Upper lobe of left lung (tissue), 4 donors: ENCODE measurements around the gene SLCO1A2.

Source experiments
- POLR2AphosphoS5 ChIP-seq, 2 donors: sonication (generic); formaldehyde crosslinking; IDR thresholded peaks; one replicate each; pipeline ENCODE4 v1.5.1; 2017; ENCODE audit warnings: antibody characterized with exemption in 2 of 2
- TF ChIP-seq, protein P1 (sequence below), 6 experiments: fragments of 450-650 bp in 4 of 6; fragments of 200-600 bp in 2 of 6; sonication (generic) in 2 of 6; IDR thresholded peaks; one replicate each; pipeline ENCODE4 v1.5.1; 2016 to 2019; ENCODE audit warnings: antibody characterized with exemption in 6 of 6

DNA sequence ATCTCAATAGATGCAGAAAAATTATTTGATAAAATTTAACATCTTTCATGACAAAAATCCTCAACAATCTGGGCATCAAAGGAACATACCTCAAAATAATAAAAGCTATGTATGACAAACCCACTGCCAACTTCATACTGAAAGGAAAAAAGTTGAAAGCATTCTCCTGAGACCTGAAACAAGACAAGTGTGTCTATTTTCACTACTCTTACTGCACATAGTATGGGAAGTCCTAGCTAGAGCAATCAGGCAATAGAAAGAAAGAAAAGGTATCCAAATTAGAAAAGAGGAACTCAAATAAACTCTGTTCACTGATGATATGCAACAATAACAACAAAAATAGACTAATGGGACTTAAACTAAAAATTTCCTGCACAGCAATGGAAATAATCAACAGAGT lies 113.6 kb downstream of the SLCO1A2 start:
- TF ChIP-seq POLR2AphosphoS5 (IDR thresholded peaks at IDR 0.05), result no peak
- TF ChIP-seq, protein P1, sequence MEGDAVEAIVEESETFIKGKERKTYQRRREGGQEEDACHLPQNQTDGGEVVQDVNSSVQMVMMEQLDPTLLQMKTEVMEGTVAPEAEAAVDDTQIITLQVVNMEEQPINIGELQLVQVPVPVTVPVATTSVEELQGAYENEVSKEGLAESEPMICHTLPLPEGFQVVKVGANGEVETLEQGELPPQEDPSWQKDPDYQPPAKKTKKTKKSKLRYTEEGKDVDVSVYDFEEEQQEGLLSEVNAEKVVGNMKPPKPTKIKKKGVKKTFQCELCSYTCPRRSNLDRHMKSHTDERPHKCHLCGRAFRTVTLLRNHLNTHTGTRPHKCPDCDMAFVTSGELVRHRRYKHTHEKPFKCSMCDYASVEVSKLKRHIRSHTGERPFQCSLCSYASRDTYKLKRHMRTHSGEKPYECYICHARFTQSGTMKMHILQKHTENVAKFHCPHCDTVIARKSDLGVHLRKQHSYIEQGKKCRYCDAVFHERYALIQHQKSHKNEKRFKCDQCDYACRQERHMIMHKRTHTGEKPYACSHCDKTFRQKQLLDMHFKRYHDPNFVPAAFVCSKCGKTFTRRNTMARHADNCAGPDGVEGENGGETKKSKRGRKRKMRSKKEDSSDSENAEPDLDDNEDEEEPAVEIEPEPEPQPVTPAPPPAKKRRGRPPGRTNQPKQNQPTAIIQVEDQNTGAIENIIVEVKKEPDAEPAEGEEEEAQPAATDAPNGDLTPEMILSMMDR (IDR thresholded peaks at IDR 0.05), result no peak
